Measurements from ENCODE around the gene DOK5. TPM values are rescaled to one million over a fixed set of nuclear protein-coding genes. Genes with fewer than 3 reads are reported as not detected.

The DOK5 gene
- total RNA-seq, 2 experiments from 2014 or later: 3.9 to 4.3 TPM

DNA sequence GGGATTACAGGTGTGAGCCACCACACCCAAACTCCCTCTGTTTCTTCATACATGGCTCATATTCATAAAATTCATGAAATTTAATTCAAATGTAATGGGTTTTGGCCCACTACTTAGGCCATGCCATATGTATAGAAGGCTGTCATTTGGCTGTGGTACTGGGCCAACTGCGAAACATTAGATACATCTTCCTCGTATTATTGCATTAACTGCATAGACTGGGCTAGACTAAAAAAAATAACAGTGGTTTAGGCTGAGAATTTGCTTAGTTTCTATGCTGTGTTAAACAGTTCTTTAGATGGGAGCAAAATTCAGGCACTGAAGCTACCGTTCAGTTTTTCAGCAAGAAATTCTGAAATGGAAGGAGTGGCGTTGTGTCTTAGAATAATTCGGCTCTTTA lies 133.6 kb downstream of the DOK5 start:
- CTCF ChIA-PET: interaction anchor here (1.2 kb wide), 1 partner anchor 403 kb away, joined by 4 read pairs; no protein-coding TSS in a partner anchor

DNA sequence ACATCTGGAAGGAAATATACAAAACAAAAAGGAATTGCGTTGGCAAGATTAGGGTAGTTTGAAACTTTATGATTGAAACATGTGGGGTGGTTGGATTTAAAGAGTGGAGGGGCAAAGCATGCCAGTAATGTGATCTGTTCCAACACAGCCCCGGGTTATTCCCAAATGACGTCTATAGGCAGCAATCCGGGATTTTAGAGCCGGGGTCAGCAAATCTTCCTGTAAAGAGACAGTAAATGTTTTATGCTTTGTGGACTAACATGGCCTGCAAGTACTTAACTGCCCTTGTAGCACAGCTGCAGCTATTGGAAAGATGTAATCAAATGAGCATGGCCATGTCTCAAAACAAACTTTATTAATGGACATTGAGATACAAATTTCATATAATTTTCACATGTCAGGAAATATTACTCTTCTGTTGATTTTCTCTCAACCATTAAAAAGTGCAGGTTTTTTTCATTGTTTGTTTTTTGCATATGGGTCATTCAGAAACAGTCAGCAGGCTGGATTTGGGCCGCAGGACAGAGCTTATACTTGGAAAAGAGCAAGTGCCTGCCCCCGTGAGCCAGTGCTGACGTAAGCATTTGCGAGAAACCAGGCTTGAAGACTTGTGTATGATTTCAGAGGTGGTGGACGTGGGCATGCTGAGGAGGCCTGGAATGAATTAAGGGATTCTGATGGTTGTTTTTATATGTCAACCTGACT lies 136.5 kb downstream of the DOK5 start:
- CTCF ChIA-PET: interaction anchor here (0.5 kb wide), 1 partner anchor 1116 kb away, joined by 3 read pairs; no protein-coding TSS in a partner anchor
- H3K27ac Mint-ChIP-seq: no peak overlapping the region
- H3K27me3 Mint-ChIP-seq (ENCODE audit: low read depth): peaks cover 5% of the 10 kb centered on the region
- H3K4me1 Mint-ChIP-seq (ENCODE audit: low read depth): no peaks in the 10 kb centered on the region
- H3K4me3 Mint-ChIP-seq: no peak overlapping the region
- intact Hi-C loops (cut with micrococcal nuclease): no loop called here
- no peaks in the 10 kb centered on the region for H3K36me3 Mint-ChIP-seq (ENCODE audit: low read depth)
- no peak for DNase-seq
- H3K9me3 Mint-ChIP-seq: no peaks in the 10 kb centered on the region

More for the DNA sequence above, 133.6 kb downstream of the DOK5 start:
- no peaks in the 10 kb centered on the region for H3K4me1 Mint-ChIP-seq (ENCODE audit: low read depth)
- H3K27ac Mint-ChIP-seq: no peak overlapping the region
- H3K27me3 Mint-ChIP-seq (ENCODE audit: low read depth): peaks cover 13% of the 10 kb centered on the region
- no peak overlapping the region for H3K4me3 Mint-ChIP-seq
- H3K9me3 Mint-ChIP-seq: no peaks in the 10 kb centered on the region
- intact Hi-C loops (cut with micrococcal nuclease): no loop called here
- no peak for DNase-seq
- H3K36me3 Mint-ChIP-seq (ENCODE audit: low read depth): no peaks in the 10 kb centered on the region

DNA sequence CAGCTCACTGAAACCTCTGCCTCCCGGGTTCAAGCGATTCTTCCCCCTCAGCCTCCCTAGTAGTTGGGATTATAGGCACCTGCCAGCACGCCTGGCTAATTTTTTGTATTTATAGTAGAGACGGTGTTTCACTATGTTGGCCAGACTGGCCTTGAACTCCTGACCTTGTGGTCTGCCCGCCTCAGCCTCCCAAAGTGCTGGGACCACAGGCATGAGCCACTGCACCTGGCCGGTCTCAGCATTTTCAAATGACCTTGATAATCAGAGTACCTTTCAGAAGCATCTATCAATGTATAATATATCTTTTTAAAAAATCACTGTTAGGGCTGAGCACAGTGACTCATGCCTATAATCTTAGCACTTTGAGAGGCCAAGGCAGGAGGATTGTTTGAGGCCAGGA lies 143.0 kb downstream of the DOK5 start:
- H3K36me3 Mint-ChIP-seq (ENCODE audit: low read depth): no peaks in the 10 kb centered on the region
- CTCF ChIA-PET: no interaction called here

DNA sequence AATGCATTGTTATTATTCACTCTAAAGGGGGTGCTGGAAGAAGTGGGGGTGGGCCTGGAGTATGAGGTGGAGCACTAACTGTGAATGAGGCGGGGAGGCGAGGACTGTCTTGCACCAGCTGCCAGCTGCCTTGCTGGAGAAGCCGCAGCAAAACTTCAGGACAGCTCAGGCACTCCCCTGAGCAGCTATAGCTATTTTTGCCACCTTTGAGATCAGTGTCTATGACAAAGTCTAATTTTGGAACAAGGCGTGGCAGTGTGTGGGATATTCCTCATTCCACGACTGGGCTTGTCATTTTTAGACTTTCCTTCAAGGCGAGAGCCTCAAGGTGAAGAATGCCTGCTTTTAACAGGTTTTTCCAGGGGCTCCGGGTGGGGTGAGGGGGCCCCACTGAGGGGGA lies 143.8 kb downstream of the DOK5 start:
- intact Hi-C loops (cut with micrococcal nuclease): no loop called here
- H3K27me3 Mint-ChIP-seq (ENCODE audit: low read depth): peaks cover 6% of the 10 kb centered on the region
- no peaks in the 10 kb centered on the region for H3K9me3 Mint-ChIP-seq
- CTCF ChIA-PET: no interaction called here
- H3K27ac Mint-ChIP-seq: no peak overlapping the region
- H3K36me3 Mint-ChIP-seq (ENCODE audit: low read depth): no peaks in the 10 kb centered on the region
- DNase-seq: no peak
- no peak overlapping the region for H3K4me3 Mint-ChIP-seq
- no peaks in the 10 kb centered on the region for H3K4me1 Mint-ChIP-seq (ENCODE audit: low read depth)

More for the DNA sequence above, 143.0 kb downstream of the DOK5 start:
- intact Hi-C loops (cut with micrococcal nuclease): no loop called here
- no peaks in the 10 kb centered on the region for H3K9me3 Mint-ChIP-seq
- H3K27ac Mint-ChIP-seq: no peak overlapping the region
- no peaks in the 10 kb centered on the region for H3K4me1 Mint-ChIP-seq (ENCODE audit: low read depth)
- no peak for DNase-seq
- H3K27me3 Mint-ChIP-seq (ENCODE audit: low read depth): peaks cover 6% of the 10 kb centered on the region
- H3K4me3 Mint-ChIP-seq: no peak overlapping the region

DNA sequence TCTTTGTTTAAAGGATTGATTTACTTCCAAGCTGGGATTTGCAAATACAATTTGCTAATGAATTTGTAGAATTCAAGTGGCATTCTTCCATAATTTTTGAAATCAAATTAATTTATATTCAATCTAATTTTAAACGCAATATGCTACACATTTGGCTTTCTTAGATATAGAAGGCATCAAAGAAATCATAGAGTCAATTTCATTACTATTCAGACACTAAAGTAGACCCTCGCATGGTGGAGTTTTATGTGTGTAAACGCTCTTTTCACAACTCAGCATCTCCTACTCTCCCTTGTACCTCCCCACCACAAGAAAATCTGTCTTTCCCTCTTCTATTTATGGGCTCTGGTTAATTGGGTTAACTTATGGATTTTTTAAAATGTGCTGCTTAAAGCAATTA lies 144.3 kb downstream of the DOK5 start:
- H3K27me3 Mint-ChIP-seq (ENCODE audit: low read depth): peaks cover 6% of the 10 kb centered on the region
- H3K36me3 Mint-ChIP-seq (ENCODE audit: low read depth): no peaks in the 10 kb centered on the region
- no peak overlapping the region for H3K4me3 Mint-ChIP-seq

DNA sequence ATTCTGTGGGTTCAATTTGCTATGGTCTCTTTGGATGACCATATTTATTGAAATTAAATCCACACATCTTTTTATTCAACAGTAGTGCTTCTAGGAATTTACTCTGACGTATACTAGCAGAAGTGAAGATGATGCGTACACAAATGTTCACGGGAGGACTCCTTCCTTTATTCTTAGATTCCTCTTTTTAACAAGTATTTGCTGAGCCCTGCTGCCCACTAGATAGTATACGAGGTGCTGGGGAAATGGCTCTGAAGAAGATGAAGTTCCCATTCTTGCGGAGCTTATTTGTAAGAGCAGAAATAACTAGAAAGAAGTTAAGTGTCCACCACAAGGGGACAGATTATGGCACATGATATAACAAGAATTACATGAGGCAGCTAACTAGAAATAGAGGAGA lies 145.2 kb downstream of the DOK5 start:
- no peak overlapping the region for H3K4me3 Mint-ChIP-seq
- no peak overlapping the region for H3K27ac Mint-ChIP-seq
- CTCF ChIA-PET: interaction anchor here (0.8 kb wide), 1 partner anchor 27 kb away, joined by 3 read pairs; no protein-coding TSS in a partner anchor
- no peak for DNase-seq
- H3K4me1 Mint-ChIP-seq (ENCODE audit: low read depth): no peaks in the 10 kb centered on the region
- no peaks in the 10 kb centered on the region for H3K36me3 Mint-ChIP-seq (ENCODE audit: low read depth)
- no peaks in the 10 kb centered on the region for H3K9me3 Mint-ChIP-seq
- intact Hi-C loops (cut with micrococcal nuclease): no loop called here
- peaks cover 6% of the 10 kb centered on the region for H3K27me3 Mint-ChIP-seq (ENCODE audit: low read depth)

More for the DNA sequence above, 144.3 kb downstream of the DOK5 start:
- Mint-ChIP-seq H3K4me1 (ENCODE audit: low read depth) (no peaks in the 10 kb centered on the region), H3K9me3 (no peaks in the 10 kb centered on the region), H3K27ac (no peak overlapping the region)
- CTCF ChIA-PET: interaction anchor here (0.6 kb wide), 1 partner anchor 50 kb away, joined by 4 read pairs; no protein-coding TSS in a partner anchor
- no peak for DNase-seq
- intact Hi-C loops (cut with micrococcal nuclease): no loop called here

DNA sequence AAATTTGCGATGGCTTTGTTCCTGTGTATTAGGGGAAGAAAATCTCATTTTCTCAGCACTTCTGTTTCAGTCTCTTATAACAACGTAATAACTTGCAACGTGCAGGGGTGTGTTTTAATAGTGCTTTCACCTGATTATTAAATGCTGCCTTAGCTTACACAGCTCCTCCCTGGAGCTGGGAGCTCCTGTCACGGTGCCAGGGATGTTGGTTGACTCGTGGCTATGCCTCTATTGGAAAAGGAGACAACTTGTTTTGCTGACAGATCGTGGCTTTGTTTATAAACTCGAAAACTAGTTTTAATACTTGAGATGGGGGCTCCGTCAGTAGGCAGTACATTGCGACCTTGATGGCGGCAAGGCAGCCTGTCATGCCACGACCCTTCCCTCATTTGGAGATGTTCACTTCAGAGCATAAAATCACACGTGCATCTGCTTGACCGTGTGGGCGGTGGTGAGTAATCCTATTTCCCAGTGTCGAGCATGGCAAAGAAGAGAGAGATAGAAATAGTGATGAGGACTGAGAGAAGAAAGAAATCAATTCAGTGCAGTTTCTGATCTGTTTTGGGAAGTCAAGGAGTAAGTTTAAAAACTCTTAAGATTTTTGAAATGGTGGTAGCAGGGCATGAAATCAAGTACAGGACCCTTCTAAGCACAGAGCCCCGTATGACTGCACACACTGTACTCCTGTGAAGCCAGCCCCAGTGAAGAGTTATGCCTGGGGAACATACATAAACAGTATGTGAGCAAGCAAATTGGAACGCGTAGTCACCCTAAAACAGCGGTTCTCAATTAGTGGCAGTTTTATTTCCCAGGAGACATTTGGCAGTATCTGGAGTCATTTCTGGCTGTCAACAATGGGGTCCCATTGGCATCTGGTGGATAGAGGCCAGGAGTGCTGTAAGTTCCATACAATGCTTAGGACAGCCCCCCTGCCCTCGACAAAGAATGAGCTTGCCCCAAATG lies 147.2 kb downstream of the DOK5 start:
- Mint-ChIP-seq H3K27me3 (ENCODE audit: low read depth) (peaks cover 8% of the 10 kb centered on the region), H3K36me3 (ENCODE audit: low read depth) (no peaks in the 10 kb centered on the region), H3K27ac (no peak overlapping the region), H3K4me3 (no peak overlapping the region), H3K9me3 (no peaks in the 10 kb centered on the region), H3K4me1 (ENCODE audit: low read depth) (no peaks in the 10 kb centered on the region)
- intact Hi-C loops (cut with micrococcal nuclease): no loop called here
- DNase-seq: no peak
- CTCF ChIA-PET: interaction anchor here (0.7 kb wide), 1 partner anchor 21 kb away, joined by 3 read pairs; no protein-coding TSS in a partner anchor

DNA sequence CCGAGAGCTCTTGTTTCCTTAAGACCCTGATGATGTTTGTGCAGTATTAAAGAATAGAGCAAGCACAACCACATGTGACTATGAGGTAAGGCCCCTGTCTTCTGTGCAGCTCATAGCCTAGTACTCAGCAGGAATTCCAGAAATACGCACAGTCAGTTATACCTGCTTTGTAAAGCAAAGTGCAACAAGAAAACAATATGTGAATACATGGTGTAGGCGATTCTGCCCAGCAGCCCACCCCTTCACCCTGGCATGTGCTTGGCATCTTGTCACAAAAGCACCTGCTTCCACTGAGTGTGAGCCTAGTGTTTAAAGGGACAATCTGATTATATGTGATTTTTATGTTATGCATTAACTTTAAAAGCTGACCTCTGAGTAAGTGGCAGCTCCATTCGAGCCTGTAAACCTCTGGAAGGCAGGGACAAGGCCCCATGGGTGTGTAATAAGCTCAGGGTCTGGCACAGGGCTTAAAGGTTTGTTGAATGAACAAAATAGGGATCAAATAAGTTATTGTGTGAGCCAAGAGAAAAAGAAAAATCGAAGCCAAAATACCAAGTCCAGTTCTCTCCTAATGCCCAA lies 148.7 kb downstream of the DOK5 start:
- intact Hi-C loops (cut with micrococcal nuclease): no loop called here
- CTCF ChIA-PET: no interaction called here
- DNase-seq: no peak
- H3K4me3 Mint-ChIP-seq: no peak overlapping the region
- no peak overlapping the region for H3K27ac Mint-ChIP-seq
- H3K27me3 Mint-ChIP-seq (ENCODE audit: low read depth): peaks cover 6% of the 10 kb centered on the region
- H3K4me1 Mint-ChIP-seq (ENCODE audit: low read depth): no peaks in the 10 kb centered on the region
- H3K36me3 Mint-ChIP-seq (ENCODE audit: low read depth): no peaks in the 10 kb centered on the region
- no peaks in the 10 kb centered on the region for H3K9me3 Mint-ChIP-seq

DNA sequence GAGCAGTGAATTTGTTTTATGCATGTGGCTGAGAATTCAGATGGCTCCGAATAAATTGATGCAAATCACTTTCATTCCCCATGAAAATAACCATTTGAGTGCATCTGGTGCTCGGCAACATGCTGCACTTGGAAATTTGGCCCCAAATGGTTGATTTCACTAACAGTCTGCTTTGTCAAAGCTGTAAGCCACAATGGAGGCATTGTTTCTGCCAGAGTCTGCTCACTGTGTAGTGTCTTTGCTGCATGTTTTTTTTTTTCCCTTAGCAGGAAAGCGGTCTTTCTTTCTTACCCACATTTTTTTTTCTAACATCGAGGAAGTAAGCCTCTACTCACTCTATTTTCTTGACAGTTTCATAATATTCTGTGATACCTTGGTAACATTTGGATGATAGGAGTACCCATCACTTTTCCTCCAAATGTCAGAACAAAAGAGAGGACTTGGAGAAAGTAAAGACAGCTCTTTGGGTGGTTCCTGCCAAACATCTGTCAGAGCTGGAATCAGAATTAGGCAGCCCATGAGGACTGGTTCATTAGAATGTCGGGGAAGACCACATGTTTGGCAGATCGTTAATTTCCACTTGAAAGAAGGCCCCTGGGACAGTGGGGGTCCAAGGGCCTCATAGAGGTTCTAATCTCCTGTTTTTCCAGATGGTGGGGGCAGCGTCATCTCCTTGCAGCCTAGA lies 149.5 kb downstream of the DOK5 start:
- Mint-ChIP-seq H3K4me3 (no peak overlapping the region), H3K4me1 (ENCODE audit: low read depth) (no peaks in the 10 kb centered on the region), H3K9me3 (no peaks in the 10 kb centered on the region), H3K27ac (no peak overlapping the region), H3K36me3 (ENCODE audit: low read depth) (no peaks in the 10 kb centered on the region), H3K27me3 (ENCODE audit: low read depth) (peaks cover 6% of the 10 kb centered on the region)
- intact Hi-C loops (cut with micrococcal nuclease): no loop called here
- no peak for DNase-seq
- CTCF ChIA-PET: no interaction called here

DNA sequence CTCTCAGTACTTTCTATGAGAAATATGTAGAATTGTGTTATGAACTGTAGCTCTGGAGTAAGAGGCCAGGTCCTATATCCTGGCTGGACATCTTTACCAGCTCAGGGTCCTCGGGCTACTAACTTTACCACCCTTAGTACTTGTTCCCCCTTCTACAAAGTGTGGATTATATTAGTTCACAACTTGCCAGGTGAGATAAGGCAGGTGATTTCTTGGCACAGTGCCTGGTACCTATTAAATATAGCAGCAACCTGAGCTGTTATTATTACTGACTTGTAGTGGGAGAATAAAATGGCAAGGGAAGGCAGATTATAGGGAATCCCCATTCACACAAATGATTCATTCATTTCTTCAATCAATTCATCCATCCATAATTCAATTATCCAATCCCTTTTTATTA lies 150.1 kb downstream of the DOK5 start:
- no peaks in the 10 kb centered on the region for H3K9me3 Mint-ChIP-seq
- CTCF ChIA-PET: no interaction called here
- no peak overlapping the region for H3K4me3 Mint-ChIP-seq
- H3K36me3 Mint-ChIP-seq (ENCODE audit: low read depth): no peaks in the 10 kb centered on the region
- no peaks in the 10 kb centered on the region for H3K4me1 Mint-ChIP-seq (ENCODE audit: low read depth)
- intact Hi-C loops (cut with micrococcal nuclease): no loop called here
- H3K27me3 Mint-ChIP-seq (ENCODE audit: low read depth): peaks cover 9% of the 10 kb centered on the region
- DNase-seq: no peak
- no peak overlapping the region for H3K27ac Mint-ChIP-seq

DNA sequence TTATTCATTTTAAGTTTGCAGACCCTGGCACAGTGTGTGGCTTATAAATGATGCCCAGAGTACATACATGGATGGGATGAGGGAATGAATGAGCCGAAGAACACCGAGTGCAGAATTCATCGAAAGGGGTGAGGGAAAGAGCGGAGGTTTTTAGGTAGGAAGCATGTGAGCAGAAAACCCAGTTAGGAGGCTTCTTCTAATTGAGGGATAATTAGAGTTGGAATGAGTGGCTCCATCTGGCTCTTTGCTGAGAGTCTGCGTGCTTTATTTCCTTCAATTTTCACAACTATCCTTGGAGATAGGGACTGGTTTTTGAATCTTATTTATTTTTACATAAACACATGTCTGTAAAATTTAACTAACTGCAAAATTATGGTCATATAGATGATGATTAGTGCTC lies 150.7 kb downstream of the DOK5 start:
- H3K4me1 Mint-ChIP-seq (ENCODE audit: low read depth): no peaks in the 10 kb centered on the region
- intact Hi-C loops (cut with micrococcal nuclease): no loop called here
- no peak overlapping the region for H3K27ac Mint-ChIP-seq
- peaks cover 10% of the 10 kb centered on the region for H3K27me3 Mint-ChIP-seq (ENCODE audit: low read depth)
- no peak for DNase-seq
- CTCF ChIA-PET: no interaction called here
- H3K9me3 Mint-ChIP-seq: no peaks in the 10 kb centered on the region
- H3K36me3 Mint-ChIP-seq (ENCODE audit: low read depth): no peaks in the 10 kb centered on the region
- H3K4me3 Mint-ChIP-seq: no peak overlapping the region

DNA sequence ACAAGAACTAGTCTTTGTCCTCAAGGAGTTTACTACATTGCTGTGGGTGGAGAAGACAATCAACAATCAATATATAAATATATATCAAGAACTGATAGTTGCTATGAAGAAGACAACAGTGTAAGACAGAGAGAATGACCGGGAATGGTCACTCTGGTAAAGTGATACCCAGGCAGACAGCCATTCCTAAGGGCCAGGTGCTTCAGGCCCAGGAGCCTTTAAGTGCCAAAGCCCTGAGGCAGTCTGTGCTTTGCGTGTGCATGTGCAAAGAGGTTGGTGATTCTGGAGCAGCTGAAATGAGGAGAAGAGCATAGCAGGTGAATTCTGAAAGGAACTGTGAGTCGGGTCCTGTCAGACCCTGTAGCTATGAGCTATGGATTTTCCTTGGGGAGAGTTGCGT lies 154.2 kb downstream of the DOK5 start:
- intact Hi-C loops (cut with micrococcal nuclease): no loop called here
- CTCF ChIA-PET: no interaction called here
- no peak overlapping the region for H3K27ac Mint-ChIP-seq

More for the DNA sequence above, 154.2 kb downstream of the DOK5 start:
- no peaks in the 10 kb centered on the region for H3K4me1 Mint-ChIP-seq (ENCODE audit: low read depth)
- DNase-seq: no peak
- H3K27me3 Mint-ChIP-seq (ENCODE audit: low read depth): peaks cover 22% of the 10 kb centered on the region
- H3K9me3 Mint-ChIP-seq: no peaks in the 10 kb centered on the region
- H3K36me3 Mint-ChIP-seq (ENCODE audit: low read depth): no peaks in the 10 kb centered on the region
- no peak overlapping the region for H3K4me3 Mint-ChIP-seq

Measured in activated naive CD4-positive, alpha-beta T cell treated with anti-CD3 and anti-CD28 coated beads for 36 hours (primary cell).